ENCODE results near the gene BMPR2. TPM values are rescaled to one million over a fixed set of nuclear protein-coding genes. Genes with fewer than 3 reads are reported as not detected.

Gene BMPR2
- total and polyA plus RNA-seq, 2 of the 8 experiments (the other 6 are each of a cell fraction or from before 2014, with no cell fraction given) = 5.5 to 19.8 TPM

DNA sequence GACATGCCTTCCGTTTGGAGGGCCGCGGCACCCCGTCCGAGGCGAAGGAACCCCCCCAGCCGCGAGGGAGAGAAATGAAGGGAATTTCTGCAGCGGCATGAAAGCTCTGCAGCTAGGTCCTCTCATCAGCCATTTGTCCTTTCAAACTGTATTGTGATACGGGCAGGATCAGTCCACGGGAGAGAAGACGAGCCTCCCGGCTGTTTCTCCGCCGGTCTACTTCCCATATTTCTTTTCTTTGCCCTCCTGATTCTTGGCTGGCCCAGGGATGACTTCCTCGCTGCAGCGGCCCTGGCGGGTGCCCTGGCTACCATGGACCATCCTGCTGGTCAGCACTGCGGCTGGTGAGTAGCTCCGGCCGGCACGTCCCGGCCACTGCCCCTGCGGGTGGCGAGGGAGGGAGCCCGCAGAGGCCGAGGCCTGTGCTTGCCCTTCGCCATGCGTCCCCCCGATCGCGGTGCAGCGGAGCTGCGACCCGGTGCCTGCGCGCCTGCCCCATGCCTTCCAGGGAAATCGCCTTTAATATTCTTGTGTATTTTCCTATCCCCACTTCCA lies 1.2 kb downstream of the BMPR2 start:
- no peak overlapping the region for H2AK5ac ChIP-seq (ENCODE audit: low read depth, low read length)
- peaks cover 2 to 6% (median 3%) of the 10 kb centered on the region in 4 experiments; a peak in 4 of 7 replicates for H3K4me1 ChIP-seq (replicated peaks in 1 of 4; ENCODE audit: control insufficient read depth in 3 of 4, insufficient read depth in 4 of 4, low read length in 3 of 4)
- H4K5ac ChIP-seq (ENCODE audit: insufficient read length, low read depth, low read length) = no peak overlapping the region
- H3K14ac ChIP-seq (ENCODE audit: insufficient read length) = no peak overlapping the region
- no peaks in the 10 kb centered on the region for H3K36me3 ChIP-seq (ENCODE audit: control insufficient read depth in 2 of 4, insufficient read depth in 4 of 4, low read length in 3 of 4)
- peaks cover 14 to 52% of the 10 kb centered on the region in 2 experiments for H3K79me2 ChIP-seq (ENCODE audit: control insufficient read depth in 1 of 2, insufficient read depth in 2 of 2, low read length in 2 of 2)
- FAIRE-seq (no peak), DNase-seq (ENCODE audit: low read depth in 1 of 2, low spot score in 2 of 2) (peak in 1 of 2 experiments; percentile 61)
- H3K4me3 ChIP-seq (ENCODE audit: extremely low read depth in 1 of 4, insufficient read depth in 2 of 4, low read depth in 3 of 4, low read length in 4 of 4) = peak overlapping the region; percentile 92 to 100 (median 95)
- peak overlapping the region; percentile 63 to 95 (median 67); a peak in 6 of 7 replicates for H3K9ac ChIP-seq (replicated peaks in 1 of 4; ENCODE audit: extremely low read depth in 1 of 4, low read depth in 3 of 4, low read length in 3 of 4)
- 0 out of 2 replicates have a peak overlapping the region, but pooled peaks have one; percentile 6 for H2BK15ac ChIP-seq (ENCODE audit: low read length)
- H2AFZ ChIP-seq (ENCODE audit: low read length) = no peak overlapping the region
- H3K9me3 ChIP-seq (ENCODE audit: insufficient read depth in 2 of 2, low read depth in 1 of 2, low read length in 1 of 2) = no peaks in the 10 kb centered on the region
- peak overlapping the region; percentile 1 for H3K56ac ChIP-seq (replicated peaks; ENCODE audit: insufficient read length, low read depth, low read length)
- no peaks in the 10 kb centered on the region for H3K27me3 ChIP-seq (replicated peaks in 1 of 4; ENCODE audit: control insufficient read depth in 3 of 4, extremely low read depth in 1 of 4, insufficient read depth in 3 of 4, low read length in 3 of 4)
- ChIA-PET CTCF (ENCODE audit: partially characterized antibody) (interaction anchor here (0.6 to 0.9 kb wide), 2 partner anchors 39 to 296 kb away, joined by 3 to 4 read pairs; no protein-coding TSS in a partner anchor), POLR2A (ENCODE audit: partially characterized antibody) (interaction anchor here (0.7 to 1.6 kb wide), 8 partner anchors 17 to 138 kb away, joined by 3 to 7 read pairs (median 3); no protein-coding TSS in a partner anchor)
- H2BK20ac ChIP-seq (ENCODE audit: low read length) = no peak overlapping the region
- H2BK120ac ChIP-seq (replicated peaks; ENCODE audit: low read depth, low read length) = no peak overlapping the region
- H4K91ac ChIP-seq (replicated peaks; ENCODE audit: insufficient read length, low read length) = no peak overlapping the region
- peaks cover 0 to 10% of the 10 kb centered on the region in 2 experiments for H4K20me1 ChIP-seq (replicated peaks in 1 of 2; ENCODE audit: control insufficient read depth in 1 of 2, insufficient read depth in 2 of 2, low read length in 2 of 2)
- peak overlapping the region; percentile 8 for H3K4ac ChIP-seq (replicated peaks; ENCODE audit: insufficient read length, low read depth, low read length)
- peak overlapping the region; percentile 52; the same call in 1 of the 2 replicates for H3K18ac ChIP-seq (ENCODE audit: extremely low read depth, low read length)
- H3K23me2 ChIP-seq (ENCODE audit: low read depth, low read length) = peaks cover 8% of the 10 kb centered on the region
- no peak overlapping the region for H3K27ac ChIP-seq (ENCODE audit: low read depth, low read length)
- H4K8ac ChIP-seq (ENCODE audit: extremely low read depth, insufficient read depth, low read length) = peak overlapping the region; percentile 47; the same call in 1 of the 2 replicates
- peak overlapping the region; percentile 53 for H3K23ac ChIP-seq (ENCODE audit: insufficient read length)
- H3K4me2 ChIP-seq (ENCODE audit: insufficient read depth in 1 of 2, low read depth in 2 of 2, low read length in 2 of 2) = peak overlapping the region; percentile 75 to 96
- 2% methylated on average over 38 of the region's 38 CpGs; no CpG with 5 or more reads in 1 of the 2 experiments for WGBS, 2 experiments (ENCODE audit: extremely low coverage in 1 of 2, insufficient coverage in 1 of 2, insufficient read length in 1 of 2, insufficient replicate concordance in 2 of 2, low coverage in 1 of 2, low lambda C conversion rate in 2 of 2, missing lambda C conversion rate in 1 of 2)
- H2BK12ac ChIP-seq (ENCODE audit: low read depth, low read length) = no peak overlapping the region
- peaks cover 8% of the 10 kb centered on the region for H3K79me1 ChIP-seq (ENCODE audit: low read depth, low read length)
- H2BK5ac ChIP-seq (ENCODE audit: low read depth, low read length) = no peak overlapping the region
- TF ChIP-seq CHD2 (IDR thresholded peaks at IDR 0.05; ENCODE audit: low read length) (no peak), FOSL1 (IDR thresholded peaks at IDR 0.05; ENCODE audit: insufficient read depth, low read depth, low read length) (no peak), KDM4A (IDR thresholded peaks at IDR 0.05; ENCODE audit: low read depth, low read length, severe bottlenecking) (peak; percentile 6), HDAC2 (IDR thresholded peaks at IDR 0.05; ENCODE audit: borderline replicate concordance in 1 of 2, low read depth in 2 of 2, low read length in 2 of 2) (peak in 1 of 2 experiments; percentile 78; a peak in 1 of 4 replicates), EP300 (IDR thresholded peaks at IDR 0.05; ENCODE audit: borderline replicate concordance in 1 of 2, low read depth in 2 of 2, low read length in 2 of 2) (no peak), SAP30 (IDR thresholded peaks at IDR 0.05; ENCODE audit: insufficient read depth, insufficient replicate concordance, low read length) (no peak), SRF (IDR thresholded peaks at IDR 0.05; ENCODE audit: low read depth, low read length) (no peak), YY1 (IDR thresholded peaks at IDR 0.05; ENCODE audit: low read depth, low read length) (0 out of 2 replicates have a peak, but pooled peaks have one; percentile 44), GABPA (IDR thresholded peaks at IDR 0.05; ENCODE audit: borderline replicate concordance, insufficient read depth, low read length) (no peak)
- TF ChIP-seq, protein P1, sequence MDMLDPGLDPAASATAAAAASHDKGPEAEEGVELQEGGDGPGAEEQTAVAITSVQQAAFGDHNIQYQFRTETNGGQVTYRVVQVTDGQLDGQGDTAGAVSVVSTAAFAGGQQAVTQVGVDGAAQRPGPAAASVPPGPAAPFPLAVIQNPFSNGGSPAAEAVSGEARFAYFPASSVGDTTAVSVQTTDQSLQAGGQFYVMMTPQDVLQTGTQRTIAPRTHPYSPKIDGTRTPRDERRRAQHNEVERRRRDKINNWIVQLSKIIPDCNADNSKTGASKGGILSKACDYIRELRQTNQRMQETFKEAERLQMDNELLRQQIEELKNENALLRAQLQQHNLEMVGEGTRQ (IDR thresholded peaks at IDR 0.05; ENCODE audit: low read length) = no peak
